Fibroblast of lung (primary cell): Measurements from ENCODE around the gene CCDC85C. TPM values are rescaled to one million over a fixed set of nuclear protein-coding genes. Genes with fewer than 3 reads are reported as not detected.
"Not testable (repeated sequence)": the region's sequence is repeated elsewhere in the genome, so short reads cannot be mapped to it uniquely, and the experiment has no call there.

Experiments used
- DNase-seq, 2 donors: peaks; one replicate each; pipeline versions ENCODE4 v3.0.0 to v3.0.0-alpha.2; 2010; ENCODE audit warnings: low read depth in 2 of 2
- H2AFZ ChIP-seq: 2 replicates; pipeline ENCODE4 v1.5.1; 2012; ENCODE audit warnings: low read length, control low read depth, inconsistent platforms
- H3K27ac ChIP-seq: 2 replicates; pipeline ENCODE4 v1.5.1; 2011; ENCODE audit warnings: low read length, control low read depth; ENCODE audit not compliant: insufficient read depth
- H3K27me3 ChIP-seq: 2 replicates; pipeline ENCODE4 v1.5.1; 2011; ENCODE audit warnings: mild to moderate bottlenecking, low read length; ENCODE audit not compliant: control insufficient read depth, insufficient read depth
- H3K36me3 ChIP-seq: 2 replicates; pipeline ENCODE4 v1.5.1; 2011; ENCODE audit warnings: low read length; ENCODE audit not compliant: control insufficient read depth, insufficient read depth
- H3K4me1 ChIP-seq: 2 replicates; pipeline ENCODE4 v1.5.1; 2011; ENCODE audit warnings: low read length; ENCODE audit not compliant: control insufficient read depth, insufficient read depth; ENCODE audit errors: extremely low read depth
- H3K4me2 ChIP-seq: 2 replicates; pipeline ENCODE4 v1.5.1; 2011; ENCODE audit warnings: low read length, control low read depth; ENCODE audit not compliant: insufficient read depth; ENCODE audit errors: extremely low read depth
- H3K4me3 ChIP-seq, 4 experiments: fragments of 200-600 bp in 1 of 4; sonication (generic) in 1 of 4; replicated peaks in 1 of 4; 2 replicates each; pipeline ENCODE4 v1.5.1; 2011 to 2016; ENCODE audit warnings: low read length in 4 of 4, low read depth in 3 of 4, mild to moderate bottlenecking in 3 of 4, control low read depth in 2 of 4, inconsistent platforms in 1 of 4, mixed read lengths in 1 of 4; ENCODE audit not compliant: insufficient read depth in 1 of 4; ENCODE audit errors: control extremely low read depth in 1 of 4
- H3K79me2 ChIP-seq: 2 replicates; pipeline ENCODE4 v1.5.1; 2012; ENCODE audit warnings: mild to moderate bottlenecking, low read length, inconsistent platforms; ENCODE audit not compliant: control insufficient read depth, insufficient read depth
- H3K9ac ChIP-seq: 2 replicates; pipeline ENCODE4 v1.5.1; 2011; ENCODE audit warnings: mild to moderate bottlenecking, low read length, control low read depth; ENCODE audit not compliant: insufficient read depth
- H3K9me3 ChIP-seq: 2 replicates; pipeline ENCODE4 v1.5.1; 2012; ENCODE audit warnings: low read depth, low read length; ENCODE audit not compliant: control insufficient read depth, insufficient read depth
- H4K20me1 ChIP-seq: 2 replicates; pipeline ENCODE4 v1.5.1; 2011; ENCODE audit warnings: low read length; ENCODE audit not compliant: control insufficient read depth, insufficient read depth; ENCODE audit errors: extremely low read depth
- CTCF ChIP-seq, 2 donors: IDR thresholded peaks in 1 of 2; conservative IDR thresholded peaks in 1 of 2; 1 replicate in 1 of 2; 2 replicates in 1 of 2; pipeline ENCODE4 v1.5.1; 2011 to 2012; ENCODE audit warnings: low read length in 2 of 2, control low read depth in 1 of 2, inconsistent platforms in 1 of 2, low read depth in 1 of 2, mild to moderate bottlenecking in 1 of 2
- EZH2 ChIP-seq: IDR thresholded peaks from 2 replicates; pipeline ENCODE4 v1.5.1; 2012; ENCODE audit warnings: low read length, control low read depth, mild to moderate bottlenecking; ENCODE audit errors: missing control alignments
- polyA plus RNA-seq, 2 donors: library from polyadenylated mRNA; depleted of rRNA in 1 of 2; stranded (reverse) in 1 of 2; unstranded in 1 of 2; fragments of >200 nt; gene quantifications; 2 replicates each; pipeline ENCODE4 v1.2.1, GENCODE V29; 2011 to 2012; ENCODE audit warnings: missing spikeins in 1 of 2
- total RNA-seq: library from RNA; depleted of rRNA; stranded (reverse); fragments of >200 nt; gene quantifications from 2 replicates; pipeline ENCODE4 v1.2.1, GENCODE V29; 2014

Gene CCDC85C
- total and polyA plus RNA-seq, 2 donors (not counting 1 experiment from before 2014, with no cell fraction given) = 4.6 to 9.6 TPM

GRCh38 chr14:99644035-99644587 is 40.1 kb upstream of the CCDC85C start:
- Histone ChIP-seq H3K79me2 (no peaks in the 10 kb centered on the region), H4K20me1 (no peaks in the 10 kb centered on the region), H3K4me3 (no peak overlapping the region), H3K4me2 (no peak overlapping the region), H3K27me3 (no peaks in the 10 kb centered on the region), H3K9me3 (no peaks in the 10 kb centered on the region), H3K9ac (no peak overlapping the region), H3K4me1 (no peaks in the 10 kb centered on the region), H2AFZ (no peak overlapping the region), H3K36me3 (no peaks in the 10 kb centered on the region), H3K27ac (no peak overlapping the region)
- no peak for DNase-seq
- TF ChIP-seq CTCF (conservative IDR thresholded peaks at IDR 0.05 in 1 of 2, IDR thresholded peaks at IDR 0.05 in 1 of 2; ENCODE audit: low read depth in 1 of 2, low read length in 2 of 2) (no peak), EZH2 (no peak)

- H4K20me1 ChIP-seq = no peaks in the 10 kb centered on the region
- H3K27me3 ChIP-seq = no peaks in the 10 kb centered on the region
- no peak overlapping the region for H3K9ac ChIP-seq
- no peaks in the 10 kb centered on the region for H3K4me1 ChIP-seq
- no peak for TF ChIP-seq CTCF (conservative IDR thresholded peaks at IDR 0.05 in 1 of 2, IDR thresholded peaks at IDR 0.05 in 1 of 2; ENCODE audit: low read depth in 1 of 2, low read length in 2 of 2)
- TF ChIP-seq EZH2 = no peak
- H3K27ac ChIP-seq = no peak overlapping the region
- H3K4me2 ChIP-seq = no peak overlapping the region
- H2AFZ ChIP-seq = no peak overlapping the region
- H3K4me3 ChIP-seq = no peak overlapping the region
- DNase-seq = no peak
- H3K36me3 ChIP-seq = no peaks in the 10 kb centered on the region
- no peaks in the 10 kb centered on the region for H3K79me2 ChIP-seq
- H3K9me3 ChIP-seq = no peaks in the 10 kb centered on the region
These were observed 39.3 kb upstream of the CCDC85C start for GRCh38 chr14:99643343-99643742.

GRCh38 chr14:99642771-99643170 is 38.8 kb upstream of the CCDC85C start:
- H3K4me2 ChIP-seq, DNase-seq, H4K20me1 ChIP-seq, H2AFZ ChIP-seq, H3K9me3 ChIP-seq, H3K27me3 ChIP-seq, H3K9ac ChIP-seq, H3K4me3 ChIP-seq, H3K4me1 ChIP-seq, H3K27ac ChIP-seq, H3K79me2 ChIP-seq, H3K36me3 ChIP-seq: not testable (repeated sequence)
